Stimulated activated CD8-positive, alpha-beta memory T cell treated with anti-CD3 and anti-CD28 coated beads, Interleukin-2, amount 100 ng/mL, for 1 hour (primary cell): ENCODE results near the gene NUP210.
A peak's percentile ranks its signal among the peaks of the same experiment; 100 is the strongest.
"Not testable (repeated sequence)": the region's sequence is repeated elsewhere in the genome, so short reads cannot be mapped to it uniquely, and the experiment has no call there.

Source experiments
- DNase-seq, 2 donors: peaks; one replicate each; pipeline ENCODE4 v3.0.0-alpha.2; 2020; ENCODE audit warnings: low read depth in 2 of 2

NUP210 gene

DNA sequence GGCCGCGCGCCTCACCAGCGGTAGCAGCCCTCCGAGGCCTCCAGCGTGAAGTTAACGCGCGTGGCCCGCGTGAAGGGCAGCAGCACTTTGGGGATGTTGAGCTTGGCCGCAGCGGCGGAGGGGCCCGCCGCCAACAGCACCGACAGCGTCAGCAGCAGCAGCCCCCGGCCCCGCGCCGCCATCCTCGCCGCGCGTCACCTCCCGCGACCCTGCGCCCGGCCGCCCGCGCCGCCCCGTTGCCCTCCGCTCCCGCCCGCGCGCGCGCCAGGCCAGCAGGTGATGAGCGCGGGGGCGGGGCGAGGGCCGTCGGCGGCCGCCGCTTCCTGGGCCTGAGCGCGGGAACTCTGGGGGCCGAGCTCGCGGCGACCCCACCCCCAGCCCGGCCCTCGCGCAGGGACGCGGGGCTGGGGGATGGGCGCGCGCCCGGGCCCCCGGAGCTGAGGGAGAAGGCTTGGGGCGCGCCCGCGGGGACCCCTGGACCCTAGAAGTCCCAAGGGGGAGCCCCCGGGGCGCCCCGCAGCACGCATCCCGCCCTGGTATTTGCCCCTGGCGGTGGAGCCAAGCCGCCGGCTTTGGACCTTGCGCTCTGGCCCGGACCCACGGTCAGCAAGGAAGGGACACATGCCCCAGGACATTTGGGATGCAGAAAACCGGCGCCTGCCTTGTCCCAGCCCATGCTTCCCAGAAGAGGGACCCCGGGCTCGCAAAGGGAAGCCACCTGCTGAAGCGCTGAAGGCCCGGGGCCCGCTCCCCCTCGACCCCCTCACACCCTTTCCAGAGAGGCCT is at the start of gene NUP210:
TSS of gene NUP210 (minus strand) at position 278 of the 786 bp plus-strand sequence. CDS start at position 182, 96 bp downstream.
- peak; percentile 20 to 28 for DNase-seq

DNA sequence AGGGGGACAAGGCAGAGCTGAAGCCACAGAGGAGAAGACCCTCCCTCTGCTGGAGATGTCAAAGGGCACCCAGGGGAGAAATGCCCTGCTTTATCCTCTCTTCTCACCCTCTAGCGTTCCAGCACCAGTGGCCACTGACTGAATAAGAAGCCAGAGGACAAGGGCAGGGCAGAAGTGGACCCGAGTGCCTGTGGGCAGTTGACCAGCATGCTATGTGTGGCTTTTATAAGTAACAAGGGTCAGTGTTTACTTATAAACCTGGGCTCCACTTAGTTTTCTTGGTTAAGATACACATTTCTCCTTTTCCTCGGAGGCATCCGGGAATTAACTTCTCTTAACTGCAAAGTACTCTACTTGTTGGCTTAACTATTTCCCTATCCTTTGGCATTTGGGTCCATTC is 46.7 kb upstream of the NUP210 start:
- DNase-seq: no peak

DNA sequence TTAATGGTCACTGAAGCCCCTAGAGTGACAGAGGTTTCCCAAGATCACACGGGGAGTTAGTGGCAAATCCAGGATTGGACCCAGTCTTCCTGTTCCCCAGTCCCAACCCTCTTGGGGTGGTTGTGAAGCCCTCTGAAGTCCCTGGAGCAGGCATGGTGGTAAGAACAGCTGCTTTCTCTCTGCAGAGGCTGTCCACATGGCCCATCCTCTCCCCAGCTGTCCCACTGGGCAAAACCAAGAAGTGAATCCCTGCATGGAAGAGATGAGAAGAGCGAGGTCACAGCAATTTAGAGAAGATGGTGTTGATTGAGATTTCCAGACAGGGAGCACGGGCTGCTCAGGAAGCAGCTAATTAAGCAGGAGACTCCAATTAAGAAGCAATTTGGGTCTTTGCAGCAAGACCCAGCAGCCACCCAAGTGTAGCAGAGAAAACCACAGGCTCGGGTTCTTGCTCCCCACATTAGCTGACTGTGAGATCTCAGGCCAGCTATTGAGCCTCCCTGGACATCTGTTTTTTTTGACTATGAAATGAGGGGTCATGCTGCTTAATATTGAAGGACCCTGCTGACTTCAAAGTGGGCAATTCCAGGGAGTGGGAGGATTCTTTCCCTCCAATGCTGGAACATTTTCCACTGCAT is 45.2 kb upstream of the NUP210 start:
- DNase-seq: no peak

DNA sequence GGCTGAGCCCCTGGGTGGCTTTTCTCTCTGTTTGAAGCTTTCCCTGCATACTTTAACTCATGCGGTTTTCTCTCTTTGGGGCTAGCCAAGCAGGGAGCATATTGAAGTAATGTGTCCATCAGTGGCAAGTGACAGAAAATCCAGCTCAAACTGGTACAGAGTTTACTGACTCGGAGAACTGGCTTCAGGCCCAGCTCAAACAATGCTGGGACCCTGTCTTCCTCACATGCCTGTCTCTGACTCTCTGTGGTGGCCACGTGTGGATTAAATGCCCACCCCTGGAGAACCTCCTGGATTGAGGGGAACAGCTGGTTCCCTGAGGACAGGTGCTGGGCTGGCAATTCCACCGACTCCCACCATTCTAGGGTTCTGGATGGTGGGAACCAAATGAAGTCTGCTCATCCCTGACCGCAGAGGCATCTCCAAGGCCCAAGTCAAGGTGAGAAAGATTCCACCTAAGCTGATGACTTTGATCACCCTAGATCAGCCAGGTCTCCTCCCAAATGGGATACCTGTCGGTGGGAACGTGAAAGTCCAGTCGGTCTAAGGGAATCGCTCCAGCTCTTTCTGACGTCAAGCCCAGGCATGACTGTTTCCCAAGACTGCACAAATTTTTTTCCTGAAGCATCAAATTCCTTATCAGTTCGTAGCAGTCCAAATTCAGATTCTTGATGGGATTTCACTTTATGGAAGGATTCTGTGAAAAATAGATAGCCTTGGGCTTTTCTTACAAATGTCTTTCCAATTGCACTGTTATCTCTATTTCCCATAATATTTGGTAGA is 43.7 kb upstream of the NUP210 start:
- DNase-seq: no peak

DNA sequence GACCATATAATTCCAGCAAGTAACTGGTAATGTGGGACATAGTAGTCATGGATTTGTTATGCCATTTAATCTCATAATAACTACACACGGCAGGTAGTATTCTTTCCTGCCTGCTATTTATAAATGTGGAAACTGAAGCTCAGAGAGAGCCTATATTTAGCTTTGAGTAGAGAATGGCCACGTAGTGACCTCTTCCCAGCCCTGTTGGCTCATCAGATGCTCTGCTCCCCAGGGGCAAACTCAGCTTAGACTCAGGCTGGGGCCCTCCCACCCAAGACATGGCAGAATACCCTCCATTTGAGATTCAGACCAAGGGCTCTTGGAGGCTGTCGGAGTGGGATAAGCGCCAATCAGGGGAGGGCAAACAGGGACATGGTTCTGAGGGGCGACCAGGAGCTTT is 42.7 kb upstream of the NUP210 start:
- no peak for DNase-seq

DNA sequence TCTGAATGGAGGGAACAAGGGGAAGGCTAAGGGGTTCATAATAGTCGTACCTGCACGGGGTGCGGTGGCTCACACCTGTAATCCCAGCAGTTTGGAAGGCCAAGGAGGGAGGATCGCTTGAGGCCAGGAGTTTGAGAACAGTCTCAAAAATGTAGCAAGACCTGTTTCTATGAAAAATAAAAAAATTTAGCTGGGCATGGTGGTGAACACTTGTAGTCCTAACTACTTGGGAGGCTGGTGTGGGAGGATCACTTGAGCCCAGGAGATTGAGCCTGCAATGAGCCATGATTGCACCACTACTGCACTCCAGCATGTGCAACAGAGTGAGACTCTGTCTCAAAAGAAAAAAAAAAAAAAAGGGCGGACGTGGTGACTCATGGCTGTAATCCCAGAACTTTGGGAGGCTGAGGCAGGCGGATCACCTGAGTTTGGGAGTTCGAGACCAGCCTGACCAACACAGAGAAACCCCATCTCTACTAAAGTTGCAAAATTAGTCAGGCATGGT is 42.1 kb upstream of the NUP210 start:
- no peak for DNase-seq

DNA sequence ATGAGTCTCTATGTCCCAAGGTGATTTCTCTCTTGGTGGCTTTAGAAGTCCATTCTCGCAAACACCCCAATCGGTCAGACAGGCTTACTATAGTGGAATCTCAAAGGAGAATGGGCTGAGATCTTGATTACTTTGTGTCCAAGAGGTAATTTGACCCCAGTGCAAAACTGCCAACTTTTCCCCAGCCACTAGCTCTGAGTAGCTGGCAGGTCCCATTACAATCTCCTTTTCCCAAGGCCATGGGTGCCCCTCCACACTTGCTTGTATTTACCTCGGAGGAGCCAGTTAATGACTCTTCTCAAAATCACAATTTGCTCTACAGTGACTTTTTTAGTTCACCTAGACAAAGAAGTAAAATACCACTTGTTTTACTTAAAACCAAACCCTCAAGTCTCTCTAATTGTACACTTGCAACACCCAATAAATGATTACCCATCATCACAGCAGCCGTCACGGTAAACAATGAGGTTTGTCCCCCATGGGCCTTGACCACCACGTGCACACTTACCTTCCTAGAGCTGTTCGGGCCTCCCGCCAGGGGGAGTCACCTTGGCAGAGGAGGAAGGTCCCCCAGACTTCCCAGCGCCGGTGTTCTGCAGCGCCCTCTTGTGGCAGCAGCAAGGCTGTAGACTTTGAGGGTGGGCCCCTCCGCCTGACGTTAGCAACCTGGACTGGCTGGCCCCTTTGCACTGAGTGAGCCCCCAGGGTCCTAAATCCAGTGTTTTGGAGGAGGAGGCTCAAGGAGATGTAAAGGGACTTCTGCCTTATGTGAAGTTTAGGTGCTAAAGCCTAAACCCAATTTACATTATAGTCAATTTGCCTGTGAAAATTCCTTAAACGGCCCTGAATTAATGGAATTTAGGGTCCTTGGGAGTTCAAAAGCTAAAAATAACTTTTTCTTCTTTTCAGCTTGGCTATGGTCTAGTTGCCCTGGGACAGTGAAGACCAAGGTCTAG is 41.3 kb upstream of the NUP210 start:
- peak; percentile 39 to 46 for DNase-seq

DNA sequence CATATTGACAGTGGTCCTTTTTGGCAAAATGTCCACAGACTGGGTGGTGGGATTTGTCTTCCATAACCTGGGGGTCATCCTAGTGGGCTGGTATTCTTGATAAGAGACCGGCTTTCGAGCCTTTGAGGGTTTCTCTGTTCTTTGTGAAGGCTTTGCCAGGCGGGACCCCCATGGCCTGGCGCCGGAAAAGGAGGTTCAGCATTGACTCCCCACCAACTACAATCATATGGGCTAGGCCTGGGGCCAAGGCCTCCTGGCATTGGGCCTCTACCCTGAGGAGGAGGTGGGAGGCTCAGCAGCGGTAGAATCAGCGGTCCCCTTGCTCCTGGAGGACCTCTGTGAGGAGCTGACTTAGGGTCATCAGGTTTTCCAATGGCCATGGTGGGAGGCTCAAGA is 40.2 kb upstream of the NUP210 start:
- no peak for DNase-seq

DNA sequence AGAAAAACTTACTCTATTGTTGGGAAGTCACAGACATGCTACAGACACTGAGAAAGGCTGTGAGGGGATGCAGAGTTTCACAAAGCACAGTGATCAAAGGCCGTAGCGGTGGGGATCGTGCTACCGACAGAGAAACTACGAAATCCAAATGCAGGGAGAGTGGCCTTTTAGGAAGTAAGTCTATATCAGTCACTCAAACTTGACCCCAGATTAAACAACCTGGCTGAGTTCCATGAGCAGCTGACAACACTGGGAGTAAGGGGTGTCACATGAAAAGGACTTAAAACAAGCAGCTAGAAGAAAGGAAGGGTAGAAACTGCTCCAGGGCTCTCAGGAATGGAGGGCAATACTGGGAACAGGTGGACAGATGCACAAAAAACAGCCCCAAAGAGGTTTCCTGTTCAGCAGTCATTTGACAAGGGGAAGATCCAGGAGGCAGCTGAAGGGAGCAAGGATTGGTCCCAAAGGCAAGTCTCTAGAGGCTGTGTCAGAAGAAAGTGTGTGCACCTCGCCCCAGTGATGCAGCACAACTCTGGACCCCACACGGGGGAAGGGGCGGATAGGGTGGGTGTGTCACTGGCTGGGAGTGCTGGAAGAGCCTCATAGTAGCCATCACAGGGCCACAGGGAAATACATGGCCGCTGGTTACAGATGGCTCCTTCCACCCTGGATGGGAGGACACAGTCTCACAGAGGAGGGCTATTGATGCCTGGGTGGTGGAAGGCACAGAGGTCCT is 39.7 kb upstream of the NUP210 start:
- DNase-seq: no peak

DNA sequence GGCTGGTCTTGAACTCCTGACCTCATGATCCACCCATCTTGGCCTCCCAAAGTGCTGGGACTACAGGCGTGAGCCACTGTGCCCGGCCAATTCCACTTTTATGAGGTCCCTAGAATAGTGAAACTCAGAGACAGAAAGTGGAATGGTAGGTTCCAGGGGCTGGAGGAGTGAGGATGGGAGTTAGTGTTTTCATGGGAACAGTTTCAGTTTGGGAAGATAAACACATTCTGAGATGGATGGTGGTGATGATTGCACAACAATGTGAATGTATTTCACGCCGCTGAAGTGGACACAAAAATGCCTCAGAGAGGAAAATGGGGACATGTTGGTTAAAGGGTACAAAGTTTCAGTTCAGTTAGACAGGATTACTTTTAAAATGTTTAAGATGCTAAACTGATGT is 37.5 kb upstream of the NUP210 start:
- DNase-seq: no peak

DNA sequence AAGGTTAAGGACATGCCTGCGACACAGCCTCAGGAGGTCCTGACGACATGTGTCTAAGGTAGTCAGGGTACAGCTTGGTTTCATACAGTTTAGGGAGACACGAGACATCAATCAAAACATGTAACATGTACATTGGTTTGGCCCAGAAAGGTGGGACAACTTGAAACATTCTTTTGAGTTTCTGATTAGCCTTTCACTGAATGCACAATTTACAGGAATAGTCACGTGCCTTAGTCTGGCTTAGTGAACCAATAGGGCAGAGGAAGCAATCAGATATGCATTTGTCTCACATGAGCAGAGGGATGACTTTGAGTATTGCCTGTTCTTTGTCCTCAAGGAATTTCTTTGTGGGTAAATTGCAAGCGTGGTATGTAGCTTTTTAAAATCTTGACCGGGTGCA is 35.5 kb upstream of the NUP210 start:
- no peak for DNase-seq

DNA sequence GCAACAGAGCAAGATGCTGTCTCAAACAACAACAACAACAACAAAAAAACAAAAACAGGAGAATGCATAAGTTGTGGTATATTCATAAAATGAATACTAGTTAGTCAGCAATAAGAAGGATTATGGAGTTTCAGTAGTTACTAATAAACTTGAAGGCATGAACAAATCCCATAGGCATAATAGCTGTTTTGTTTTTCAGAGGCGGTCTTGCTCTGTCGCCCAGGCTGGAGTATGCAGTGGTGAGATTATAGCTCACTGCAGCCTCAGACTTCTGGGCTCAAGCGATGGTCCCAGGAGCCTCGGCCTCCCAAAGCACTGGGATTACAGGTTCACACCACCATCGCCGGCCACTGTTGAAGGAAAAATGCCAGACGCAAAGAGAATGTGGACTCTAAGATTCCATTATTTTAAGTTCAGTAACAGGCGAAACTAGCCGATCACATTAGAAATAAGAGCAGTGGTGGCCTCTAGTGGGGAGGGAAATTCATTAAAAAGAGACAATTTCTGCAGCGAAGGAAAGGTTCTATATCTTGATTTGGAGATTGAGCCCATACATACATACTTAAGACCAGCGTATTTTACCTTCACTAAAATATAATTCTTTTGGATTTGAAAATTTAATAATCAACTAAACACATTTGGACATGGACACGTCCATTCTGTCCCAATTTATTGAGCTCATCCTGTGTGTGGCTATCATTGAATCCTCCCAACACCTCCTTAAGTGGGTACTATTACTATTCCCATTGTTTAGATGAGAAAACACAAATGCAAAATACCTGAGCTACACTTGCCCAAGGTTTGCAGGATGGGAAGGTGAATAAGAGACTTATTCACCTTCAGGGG is 32.6 kb upstream of the NUP210 start:
- peak in 1 of 2 donors; percentile 15 for DNase-seq

DNA sequence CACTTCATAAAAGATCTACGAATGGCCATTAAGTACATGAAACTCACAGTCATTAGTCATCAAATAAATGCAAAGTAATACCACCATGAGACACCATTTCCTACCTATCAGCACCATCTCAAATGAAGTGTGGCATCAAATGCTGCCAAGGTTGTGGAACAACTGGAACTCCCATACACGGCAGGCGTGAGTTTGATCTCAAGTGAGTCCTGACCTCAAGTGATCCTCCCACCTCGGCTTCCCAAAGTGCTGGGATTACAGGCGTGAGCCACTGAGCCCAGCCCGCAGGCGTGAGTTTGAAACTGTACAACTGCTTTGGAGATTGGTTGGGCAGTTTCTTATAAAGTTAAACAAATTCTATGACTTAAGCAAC is 31.2 kb upstream of the NUP210 start:
- DNase-seq: no peak

DNA sequence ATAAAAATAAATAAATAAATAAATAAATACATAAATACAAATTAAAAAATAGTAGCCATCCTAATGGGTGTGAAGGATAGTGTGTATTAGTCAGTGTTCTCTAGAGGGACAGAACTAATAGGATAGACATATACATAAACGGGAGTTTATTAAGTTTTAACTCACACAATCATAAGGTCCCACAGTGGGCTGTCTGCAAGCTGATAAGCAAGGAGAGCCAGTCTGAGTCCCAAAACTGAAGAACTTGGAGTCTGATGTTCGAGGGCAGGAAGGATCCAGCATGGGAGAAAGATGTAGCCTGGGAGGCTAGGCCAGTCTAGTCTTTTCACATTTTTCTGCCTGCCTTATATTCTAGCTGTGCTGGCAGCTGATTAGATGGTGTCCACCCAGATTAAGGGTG is 22.8 kb upstream of the NUP210 start:
- not testable (repeated sequence) for DNase-seq

DNA sequence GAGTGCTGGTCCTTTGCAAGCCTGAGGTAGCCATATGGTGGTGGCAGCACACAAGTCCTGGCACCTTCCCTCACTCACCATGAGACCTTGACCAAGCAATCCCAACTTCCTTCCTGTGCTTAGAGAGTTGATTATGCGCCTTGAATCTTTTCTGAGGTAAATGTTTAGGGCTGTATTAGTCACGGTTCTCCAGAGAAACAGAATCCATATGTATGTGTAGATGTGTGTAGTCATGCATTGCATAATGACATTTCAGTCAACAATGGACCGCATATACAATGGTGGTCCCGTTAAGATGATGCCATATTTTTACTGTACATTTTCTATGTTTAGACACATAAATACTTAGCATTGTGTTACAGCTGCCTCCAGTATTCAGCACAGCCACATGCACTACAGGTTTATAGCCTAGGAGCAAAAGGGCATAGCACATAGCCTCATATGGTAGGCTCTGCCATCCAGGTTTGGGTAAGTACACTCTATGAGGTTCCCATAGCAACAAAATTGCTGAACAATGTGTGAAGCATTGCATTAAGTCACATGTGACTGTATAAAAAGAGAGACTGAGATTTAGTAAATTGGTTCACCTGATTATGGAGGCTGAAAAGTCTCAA is 20.2 kb upstream of the NUP210 start:
- no peak for DNase-seq

DNA sequence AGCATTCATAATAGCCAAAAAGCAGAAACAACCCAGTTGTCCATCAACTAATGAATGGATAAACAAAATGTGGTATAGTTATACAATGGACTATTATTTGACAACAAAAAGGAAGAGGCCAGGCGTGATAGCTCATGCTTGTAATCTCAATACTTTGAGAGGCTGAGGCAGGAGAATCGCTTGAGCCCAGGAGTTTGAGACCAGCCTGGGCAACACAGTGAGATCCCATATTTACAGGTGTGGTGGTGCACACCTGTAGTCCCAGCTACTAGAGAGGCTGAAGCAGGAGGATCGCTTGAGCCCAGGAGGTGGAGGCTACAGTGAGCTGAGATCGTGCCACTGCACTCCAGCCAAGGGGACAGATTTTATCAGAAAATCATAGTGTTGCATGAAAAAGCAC is 16.1 kb upstream of the NUP210 start:
- DNase-seq: not testable (repeated sequence)

DNA sequence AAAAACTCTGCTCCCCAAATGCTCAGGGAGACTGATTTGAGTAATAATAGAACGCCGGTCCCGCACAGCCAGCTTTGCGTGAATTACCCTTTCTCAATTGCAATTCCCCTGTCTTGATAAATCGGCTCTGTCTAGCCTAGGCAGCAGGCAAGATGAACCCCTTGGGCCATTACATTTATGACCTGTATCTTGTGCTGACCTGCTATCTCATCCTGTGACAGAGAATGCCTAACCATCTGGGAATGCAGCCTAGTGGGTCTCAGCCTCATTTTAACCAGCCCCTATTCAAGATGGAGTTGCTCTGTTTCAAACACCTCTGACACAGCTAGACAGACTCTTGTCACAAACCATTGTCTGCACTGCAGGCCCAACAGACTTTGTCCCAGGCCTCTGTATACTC is 13.8 kb upstream of the NUP210 start:
- no peak for DNase-seq

DNA sequence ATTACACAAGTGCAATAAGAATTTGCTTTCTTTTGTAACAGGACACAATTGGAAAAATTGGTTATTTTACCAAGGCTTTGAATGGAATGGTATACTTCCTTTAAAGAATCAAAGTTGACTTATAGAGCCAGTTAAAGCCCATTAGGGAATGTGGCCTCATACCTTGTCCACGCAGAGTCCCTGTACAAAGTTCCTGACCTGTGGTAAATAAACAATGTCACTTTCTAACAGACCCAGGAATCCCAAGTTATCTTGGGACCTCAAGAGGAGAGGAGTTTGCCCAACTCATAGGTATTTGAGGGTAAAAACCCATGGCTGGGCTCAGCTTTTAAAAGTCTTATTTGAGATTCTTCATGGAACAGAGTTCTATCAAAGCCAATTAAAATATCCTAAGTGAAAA is 12.0 kb upstream of the NUP210 start:
- no peak for DNase-seq

DNA sequence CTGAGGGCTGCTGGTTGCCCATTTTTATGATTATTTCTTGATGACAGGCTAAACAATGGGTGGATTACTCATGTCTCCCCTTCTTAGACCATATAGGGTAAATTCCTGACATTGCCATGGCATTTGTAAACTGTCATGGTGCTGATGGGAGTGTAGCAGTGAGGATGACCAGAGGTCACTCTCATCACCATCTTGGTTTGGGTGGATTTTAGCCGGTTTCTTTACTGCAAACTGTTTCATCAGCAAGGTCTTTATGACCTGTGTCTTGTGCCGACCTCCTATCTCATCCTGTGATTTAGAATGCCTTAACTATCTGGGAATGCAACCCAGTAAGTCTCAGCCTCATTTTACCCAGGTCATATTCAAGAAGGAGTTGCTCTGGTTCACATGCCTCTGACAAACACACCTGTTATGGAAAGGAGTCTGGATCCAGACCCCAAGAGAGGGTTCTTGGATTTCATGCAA is 10.3 kb upstream of the NUP210 start:
- not testable (repeated sequence) for DNase-seq
